GM18499 (cell line): ENCODE measurements around the gene MITF.
A peak's percentile ranks its signal among the peaks of the same experiment; 100 is the strongest.

Experiments
- ATAC-seq: cut with Tn5 transposase; IDR thresholded peaks from one replicate; pipeline ENCODE4 v1.9.1; 2021; ENCODE audit warnings: moderate number of reproducible peaks; ENCODE audit not compliant: insufficient read depth, unreplicated experiment

MITF gene

DNA sequence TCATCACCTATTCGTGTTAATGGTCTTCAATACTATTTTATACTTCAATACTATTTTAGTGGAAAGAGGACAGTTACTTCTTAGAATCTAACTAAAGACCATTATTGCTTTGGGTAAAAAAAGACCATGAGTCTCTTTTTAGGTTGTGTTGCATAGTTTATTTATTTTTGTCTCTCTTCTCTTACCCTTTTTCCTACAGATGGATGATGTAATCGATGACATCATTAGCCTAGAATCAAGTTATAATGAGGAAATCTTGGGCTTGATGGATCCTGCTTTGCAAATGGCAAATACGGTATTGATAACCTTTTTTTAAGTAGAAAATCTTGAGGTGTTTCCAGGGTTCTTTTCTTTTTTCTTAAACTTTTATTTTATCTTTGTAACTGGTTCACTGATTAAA lies 201.8 kb downstream of the MITF start:
- no peak for ATAC-seq

DNA sequence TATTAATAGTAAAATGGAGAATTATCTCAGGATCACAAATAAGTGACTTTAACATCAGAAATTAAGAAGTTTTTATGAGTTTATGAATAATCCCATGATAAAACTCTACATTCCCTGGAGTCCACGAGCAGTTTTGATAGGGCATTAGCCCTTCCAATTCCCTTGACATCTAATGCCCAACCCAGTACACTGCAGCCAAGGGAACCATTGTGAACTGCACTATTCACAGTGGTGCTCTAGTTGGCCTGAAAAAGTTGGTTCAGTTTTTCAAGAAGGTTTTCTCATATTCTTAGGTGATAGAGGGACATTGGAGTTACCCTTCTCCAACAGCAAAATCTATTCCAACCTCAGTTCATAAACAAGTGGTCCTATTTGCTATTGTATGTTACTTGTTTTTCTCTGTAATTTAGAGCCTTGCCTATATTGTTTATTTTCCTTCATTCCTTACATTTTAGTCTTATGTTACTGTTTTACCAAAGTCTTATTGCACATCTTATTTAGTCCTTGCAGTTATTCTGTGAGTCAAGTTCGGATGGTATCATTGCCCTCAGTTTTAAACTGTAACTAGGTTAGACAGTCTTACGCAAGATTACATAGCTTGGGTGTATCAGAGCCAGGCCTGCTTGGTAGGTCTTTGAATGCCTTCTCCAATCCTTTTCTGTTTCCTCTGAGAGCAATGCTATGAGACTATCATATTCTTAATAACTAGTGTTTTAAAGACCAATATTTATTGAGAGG lies 202.3 kb downstream of the MITF start:
- ATAC-seq, result no peak

DNA sequence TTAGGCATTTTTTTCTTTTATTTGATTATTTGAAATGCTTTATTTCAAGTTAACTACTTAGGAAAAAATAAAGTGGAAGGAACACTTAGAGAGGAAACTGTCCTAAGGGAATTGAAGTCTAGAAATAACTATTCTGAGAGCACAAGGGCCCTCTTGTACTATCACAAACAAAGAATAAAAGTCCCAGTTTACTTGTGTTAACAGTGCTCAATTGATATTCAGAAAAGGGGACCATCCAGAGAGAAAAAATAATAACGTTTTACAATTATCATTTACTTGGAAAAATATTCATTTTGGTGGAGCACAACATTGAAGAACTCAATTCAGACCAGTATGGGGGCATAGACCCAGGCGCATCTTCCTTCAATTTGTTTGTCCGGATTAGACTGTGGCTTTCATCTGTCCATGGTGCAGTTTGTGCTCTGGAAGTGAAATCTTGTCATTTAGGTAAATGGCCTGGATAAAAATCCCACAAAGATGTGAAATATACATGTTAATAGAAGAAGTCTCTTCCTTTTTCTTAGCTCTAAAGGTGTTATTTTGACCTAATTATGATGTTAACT lies 205.7 kb downstream of the MITF start:
- no peak for ATAC-seq

DNA sequence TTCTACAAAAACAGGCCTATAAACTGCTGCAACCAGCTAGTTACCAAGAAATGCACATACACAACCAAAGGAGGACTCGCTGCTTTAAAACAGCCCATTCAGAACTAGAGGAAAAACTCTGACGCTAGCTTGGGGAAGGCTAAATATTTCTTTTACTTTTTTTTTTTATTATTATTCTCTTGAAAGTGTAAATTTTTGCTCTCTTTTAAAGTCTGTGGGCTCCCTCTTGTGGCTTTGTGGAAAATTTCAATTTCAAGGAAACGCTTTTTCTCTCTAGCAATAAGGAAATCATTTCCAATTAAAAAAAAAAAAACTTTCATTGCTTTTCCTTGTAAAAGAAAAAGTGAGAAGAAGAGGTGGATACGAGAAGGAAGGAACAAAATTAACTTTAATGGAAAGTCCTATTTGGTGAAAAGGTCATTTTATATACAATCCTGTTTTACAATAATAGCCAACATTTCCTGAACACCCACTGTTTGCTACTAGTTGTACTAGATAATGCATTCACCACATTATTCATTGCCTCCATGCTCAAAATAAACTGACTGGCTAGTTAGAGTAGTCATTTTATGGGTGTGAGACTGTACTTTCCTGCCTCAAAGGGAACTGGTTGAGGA lies 209.1 kb downstream of the MITF start:
- no peak for ATAC-seq

DNA sequence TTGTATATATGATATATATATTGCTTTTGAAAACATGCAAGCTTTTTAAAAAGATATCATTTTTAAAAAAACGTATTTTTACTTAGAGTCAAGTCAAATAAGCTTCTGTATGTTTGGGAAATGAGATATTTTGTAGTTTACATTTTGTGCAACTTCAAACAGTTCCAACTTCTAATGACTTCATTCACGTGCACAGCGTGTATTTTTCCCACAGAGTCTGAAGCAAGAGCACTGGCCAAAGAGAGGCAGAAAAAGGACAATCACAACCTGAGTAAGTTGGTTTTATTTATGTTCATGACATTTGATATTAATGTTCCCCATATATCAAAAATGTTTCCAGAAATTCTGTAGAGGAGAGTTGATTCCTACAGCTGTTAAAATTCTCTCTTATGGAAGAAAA lies 212.4 kb downstream of the MITF start:
- no peak for ATAC-seq

DNA sequence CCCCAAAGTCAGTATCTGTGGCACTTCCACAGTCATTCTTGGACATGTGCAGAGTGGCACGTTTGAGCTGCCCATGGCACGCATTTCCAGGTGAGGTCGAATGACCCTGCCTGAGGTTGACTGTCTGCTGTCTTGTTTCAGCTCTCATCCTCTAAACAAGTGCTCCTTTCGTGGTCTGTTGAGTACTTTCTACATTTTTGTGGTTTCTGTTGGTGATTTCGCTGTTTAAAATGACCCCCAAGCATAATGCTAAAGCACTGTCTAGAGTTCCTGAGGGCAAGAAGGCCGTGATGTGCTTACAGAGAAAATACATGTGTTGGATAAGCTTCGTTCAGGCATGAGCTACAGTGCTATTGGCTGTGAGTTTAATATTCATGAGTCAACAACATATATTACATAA lies 220.3 kb downstream of the MITF start:
- no peak for ATAC-seq

DNA sequence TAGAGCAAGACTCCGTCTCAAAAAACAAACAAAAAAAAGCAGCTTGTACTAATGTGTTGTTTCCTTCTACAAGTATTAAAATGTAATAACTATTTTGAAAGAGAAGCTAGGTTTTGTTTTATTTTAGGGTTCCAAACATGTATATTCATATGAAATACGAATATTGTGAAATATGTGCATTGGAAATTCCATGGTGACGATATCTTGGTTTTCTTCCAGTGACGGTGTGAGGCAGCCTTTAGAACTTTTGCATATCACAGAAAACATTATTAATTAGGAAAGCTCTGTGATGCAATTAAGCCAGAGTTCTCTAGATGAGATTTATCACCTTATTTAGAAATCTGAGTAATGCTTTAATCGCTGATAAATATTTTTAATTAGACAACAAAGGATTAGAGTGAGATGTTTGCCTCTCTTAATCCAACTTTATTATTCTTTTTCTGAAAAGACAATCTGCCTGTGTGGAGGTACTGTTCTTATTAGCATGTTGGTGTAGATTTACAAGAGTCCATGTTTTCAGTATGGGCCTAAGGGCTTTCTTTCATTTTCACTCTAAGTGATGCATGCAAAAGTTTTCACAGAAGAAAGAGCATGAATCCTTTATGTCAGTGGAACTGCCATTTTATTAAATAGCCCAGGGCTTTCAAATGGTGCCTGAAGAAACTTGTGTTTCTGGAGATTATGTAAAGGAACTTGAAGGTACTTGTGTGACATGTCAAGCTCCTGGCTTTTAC lies 222.6 kb downstream of the MITF start:
- no peak for ATAC-seq

DNA sequence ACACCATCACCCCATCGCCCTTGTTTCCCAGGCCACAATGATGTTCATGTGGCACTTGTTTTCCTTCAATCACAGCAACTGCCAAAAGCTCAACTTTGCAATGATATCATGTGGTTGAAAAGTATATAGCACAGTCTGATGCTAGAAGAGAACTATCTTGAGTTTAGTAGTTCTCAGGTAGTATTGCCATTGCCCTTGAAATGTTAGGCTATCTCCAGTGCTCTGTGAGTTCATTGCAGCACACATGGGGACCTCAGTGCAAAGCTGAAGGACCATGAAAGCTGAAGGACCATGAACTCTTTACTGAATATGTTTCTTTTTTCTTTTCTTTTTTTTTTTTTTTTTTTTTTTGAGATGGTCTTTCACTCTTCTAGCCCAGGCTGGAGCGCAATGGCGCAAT lies 224.4 kb downstream of the MITF start:
- no peak for ATAC-seq

DNA sequence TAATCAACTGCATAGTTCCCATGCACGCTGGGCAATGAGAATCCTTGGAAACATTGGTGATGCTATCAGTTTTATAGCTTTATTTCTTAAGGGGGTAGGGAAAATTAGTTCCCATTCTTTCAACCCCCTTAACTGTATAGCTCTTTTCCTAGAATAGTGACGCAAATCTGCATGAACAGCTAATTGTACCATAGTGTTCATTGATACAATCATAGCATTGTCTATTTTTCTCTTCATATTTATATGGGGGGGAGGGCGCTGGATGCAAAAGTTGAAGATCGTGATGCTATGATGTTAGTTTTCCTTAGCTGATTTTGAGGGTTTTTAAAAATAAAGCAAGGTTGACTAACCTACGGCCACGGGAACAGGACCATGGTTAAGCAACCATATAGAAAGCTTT lies 227.9 kb downstream of the MITF start:
- ATAC-seq, result no peak

DNA sequence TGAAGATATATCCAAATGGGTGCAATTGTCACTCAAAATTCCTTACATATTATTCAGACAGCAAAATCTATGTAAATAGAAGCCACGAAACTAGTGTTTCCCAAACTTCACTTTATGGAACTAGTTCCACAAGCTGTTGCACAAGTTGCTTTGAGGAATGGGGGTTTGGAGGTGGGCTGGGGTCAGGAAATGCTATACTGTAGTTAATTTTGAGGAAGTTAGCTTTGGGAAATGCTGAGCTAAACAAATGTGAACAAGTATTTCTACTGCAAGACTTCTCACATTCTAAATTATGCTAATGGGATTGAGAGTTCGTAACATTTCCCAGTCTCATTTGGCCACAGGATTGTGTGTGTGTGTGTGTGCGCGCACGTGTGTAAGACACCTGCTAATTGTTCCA lies 231.6 kb downstream of the MITF start:
- ATAC-seq, result no peak

DNA sequence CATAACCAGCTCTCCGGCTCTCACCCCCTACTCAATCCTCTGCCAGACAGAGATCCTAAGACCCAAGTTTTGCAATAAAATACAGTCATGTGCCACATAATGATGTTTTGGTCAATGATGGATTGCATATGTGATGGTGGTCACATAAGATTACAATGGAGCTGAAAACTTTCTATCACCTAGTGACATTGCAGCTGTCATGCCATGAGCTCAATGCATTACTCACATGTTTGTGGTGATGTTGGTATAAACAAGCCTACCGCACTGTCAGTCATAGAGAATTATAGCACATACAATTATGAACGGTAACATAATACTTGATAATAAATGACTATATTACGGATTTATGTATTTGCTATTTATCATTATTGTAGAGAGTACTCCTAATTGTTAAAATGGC lies 233.4 kb downstream of the MITF start:
- no peak for ATAC-seq

DNA sequence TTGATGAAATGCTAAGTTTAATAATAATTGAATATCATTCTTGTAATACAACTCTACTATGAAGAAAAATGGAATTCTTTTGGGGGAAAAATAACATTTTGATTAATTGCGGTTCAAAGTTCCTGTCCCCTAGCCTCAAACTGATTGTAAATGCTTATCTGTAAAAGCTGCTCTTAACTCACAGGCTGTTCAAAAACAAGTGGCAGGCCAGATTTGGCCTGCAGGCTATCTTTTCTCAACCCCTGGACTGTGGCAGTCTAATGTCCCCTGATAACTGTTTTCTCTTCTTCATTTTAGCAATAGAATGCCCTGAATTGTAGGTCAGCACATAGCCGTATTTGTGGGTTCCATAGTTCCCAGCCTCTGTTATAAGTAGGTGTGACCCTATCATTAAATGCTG lies 236.8 kb downstream of the MITF start:
- ATAC-seq, result no peak

DNA sequence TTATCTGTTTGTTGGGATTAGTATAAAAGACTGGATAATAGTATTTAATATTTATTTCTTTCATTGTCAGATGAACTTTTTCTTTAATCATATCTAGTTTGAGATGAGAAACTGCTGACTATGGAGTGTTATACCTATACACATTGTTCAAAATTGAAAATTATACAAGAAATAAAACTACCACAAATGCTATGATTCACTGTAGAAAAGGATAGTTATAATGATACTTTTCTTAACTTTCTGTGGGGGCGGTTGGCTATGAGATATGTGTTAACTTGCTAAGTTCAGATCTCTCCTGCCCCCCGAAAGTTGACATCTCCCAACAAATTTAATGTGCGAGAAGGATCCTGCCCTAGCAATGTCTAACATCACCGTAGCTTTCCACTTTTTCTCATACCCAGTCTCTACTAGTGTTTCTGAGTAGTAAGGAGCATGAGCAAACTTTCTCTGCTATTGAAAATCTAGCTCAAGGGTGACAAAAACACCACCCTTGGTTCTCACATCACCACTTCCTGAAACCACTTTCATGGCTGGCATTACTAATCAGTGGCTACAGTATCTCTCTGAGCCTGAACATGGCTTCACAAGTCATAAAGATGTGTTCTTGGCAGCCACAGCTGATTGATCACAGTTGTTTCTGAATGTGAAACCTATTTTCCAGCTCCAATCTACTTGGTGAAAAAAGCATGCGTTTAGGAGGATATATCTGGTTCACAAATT lies 244.4 kb downstream of the MITF start:
- ATAC-seq, result no peak

DNA sequence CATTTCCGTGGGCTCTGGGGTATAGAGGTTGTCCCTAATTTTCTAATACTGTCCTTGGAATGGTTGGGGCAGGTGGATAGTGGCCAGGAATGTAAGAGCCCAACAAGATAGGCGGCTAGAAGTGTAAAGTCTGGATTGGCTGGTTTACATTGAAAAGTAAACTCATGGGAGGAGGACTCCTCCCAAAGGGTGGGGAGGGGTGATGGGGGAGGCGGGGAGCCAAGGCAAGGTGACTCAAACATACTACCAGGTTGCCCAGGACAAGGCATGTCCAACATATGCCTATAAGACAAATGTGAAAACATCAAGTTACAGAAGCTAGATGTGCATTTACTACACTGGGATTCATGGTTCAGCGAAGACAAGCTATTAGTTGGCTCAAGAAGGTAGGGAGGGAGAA lies 246.0 kb downstream of the MITF start:
- no peak for ATAC-seq

DNA sequence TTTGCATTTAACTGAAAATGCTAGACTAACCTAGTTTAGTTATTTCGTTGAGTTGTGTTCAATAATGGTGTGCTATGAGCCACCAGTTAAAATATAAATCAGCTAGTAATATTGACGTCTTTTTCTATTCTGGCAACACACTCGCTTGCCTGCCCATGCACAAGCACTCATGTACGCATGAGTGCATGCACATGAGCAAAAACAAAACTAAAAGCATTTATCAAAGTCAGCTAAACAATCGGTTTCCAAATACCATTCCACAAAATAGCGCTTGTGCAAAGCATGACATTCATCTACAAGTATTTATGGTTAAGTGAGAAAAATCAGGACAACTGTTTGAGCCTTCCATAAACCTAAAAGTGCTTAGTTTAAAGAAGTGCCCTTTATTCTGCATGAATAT lies 247.2 kb downstream of the MITF start:
- peak; percentile 68 for ATAC-seq

DNA sequence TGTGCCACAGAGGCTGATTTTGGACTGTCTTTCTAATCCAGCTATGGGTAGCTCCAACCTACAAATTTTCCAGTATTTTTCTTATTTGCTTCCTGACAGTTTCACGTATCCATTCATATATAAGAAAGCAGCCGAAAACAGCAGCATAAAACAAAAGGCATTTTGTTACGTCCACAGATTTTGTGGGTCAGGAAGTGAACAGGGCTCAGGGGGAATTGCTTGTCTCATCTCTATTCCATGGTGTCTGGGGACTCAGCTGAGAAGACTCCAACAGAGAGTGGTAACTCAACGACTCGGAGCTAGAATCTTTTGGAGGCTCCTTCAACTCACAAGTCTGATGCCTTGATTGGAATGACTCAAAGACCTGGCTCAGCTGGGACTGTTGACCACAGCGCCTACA lies 248.6 kb downstream of the MITF start:
- no peak for ATAC-seq

DNA sequence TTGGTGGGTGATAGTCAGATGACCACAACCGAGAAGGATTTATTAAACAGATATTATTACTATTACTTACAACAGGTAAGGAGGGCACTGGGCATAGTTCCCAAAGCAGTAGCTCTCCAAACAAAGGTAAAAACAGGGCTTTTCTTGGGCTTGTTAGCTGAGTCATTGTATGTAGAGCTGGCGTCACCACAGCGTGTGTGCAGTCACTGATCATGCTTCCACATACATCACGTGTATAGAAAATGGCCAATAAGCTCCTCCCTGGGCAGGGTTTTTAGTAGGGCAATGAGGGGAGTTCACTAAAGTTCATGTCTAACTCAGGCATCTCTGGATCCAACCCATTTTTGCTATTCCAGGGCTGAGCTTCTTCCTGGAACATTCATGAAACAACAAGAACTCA lies 254.5 kb downstream of the MITF start:
- no peak for ATAC-seq

DNA sequence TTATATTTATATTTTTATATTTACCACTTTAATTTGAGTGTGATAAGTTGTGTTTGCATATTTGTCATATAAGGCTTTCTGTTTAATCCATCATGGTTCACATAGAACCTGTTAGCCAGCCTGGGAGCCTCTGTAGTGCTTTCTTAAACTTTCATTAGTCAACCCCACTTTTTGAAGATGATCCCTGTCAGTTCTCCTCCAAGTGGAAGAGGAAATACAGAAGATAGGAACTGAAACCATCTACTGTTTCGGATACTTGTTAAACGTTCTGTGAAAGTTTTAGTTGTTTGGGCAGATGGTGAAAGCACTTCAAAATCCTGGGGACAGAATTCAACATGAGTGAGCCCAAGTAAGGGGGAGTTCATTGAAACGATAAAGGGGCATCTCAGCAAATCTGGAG lies 255.7 kb downstream of the MITF start:
- ATAC-seq, result no peak

DNA sequence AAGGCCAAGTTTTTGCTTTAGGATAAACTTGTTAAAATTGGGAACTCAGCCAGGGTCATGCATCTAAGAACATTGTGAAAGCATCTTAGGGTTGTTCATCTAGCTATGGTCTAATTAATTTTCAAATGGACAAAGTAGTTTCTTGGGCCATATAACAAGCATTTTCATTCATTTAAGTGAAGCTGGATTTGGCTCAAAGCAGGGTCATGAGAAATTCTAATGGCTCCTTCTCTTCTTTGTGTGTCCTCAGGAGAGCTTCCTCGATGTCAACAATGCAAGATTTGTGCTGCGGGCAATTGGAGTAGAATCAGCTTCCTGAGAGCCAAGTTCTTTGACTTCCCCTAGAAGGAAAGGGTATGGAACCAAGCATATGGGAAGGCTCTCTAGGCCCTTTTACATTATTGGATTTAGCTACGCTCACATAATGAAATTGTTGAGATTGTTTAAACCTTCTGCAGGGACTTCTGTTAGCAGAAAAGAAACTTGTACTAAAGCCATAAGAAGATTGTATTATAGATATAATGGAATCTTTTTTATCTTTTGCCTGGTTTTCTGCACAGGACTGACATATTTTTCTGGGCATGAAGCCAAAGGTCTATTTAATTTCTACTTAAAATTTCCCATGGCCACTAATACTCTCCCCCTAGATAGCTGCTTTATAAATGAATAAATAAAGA lies 258.5 kb downstream of the MITF start:
- ATAC-seq, result no peak

DNA sequence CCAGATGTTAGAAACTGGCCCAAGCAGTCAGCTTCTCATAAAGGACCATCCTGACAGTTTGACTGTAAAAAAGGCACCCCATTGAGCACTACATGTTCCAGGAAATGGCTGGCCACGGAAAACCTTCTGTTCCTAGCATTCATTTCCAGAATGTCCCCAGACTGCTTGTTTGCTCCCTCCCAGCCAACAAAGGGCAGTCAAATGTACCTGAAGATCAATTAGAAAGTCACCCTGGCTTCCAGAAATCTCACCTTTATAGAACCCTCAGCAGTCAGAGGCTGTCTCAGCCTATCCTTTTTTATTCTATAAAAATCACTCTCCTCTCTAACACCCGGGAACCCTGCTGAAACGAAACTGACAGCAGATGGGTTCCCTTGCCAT lies 259.5 kb downstream of the MITF start:
- ATAC-seq, result no peak
